ENCODE results near the gene COL6A1.

Gene COL6A1

DNA sequence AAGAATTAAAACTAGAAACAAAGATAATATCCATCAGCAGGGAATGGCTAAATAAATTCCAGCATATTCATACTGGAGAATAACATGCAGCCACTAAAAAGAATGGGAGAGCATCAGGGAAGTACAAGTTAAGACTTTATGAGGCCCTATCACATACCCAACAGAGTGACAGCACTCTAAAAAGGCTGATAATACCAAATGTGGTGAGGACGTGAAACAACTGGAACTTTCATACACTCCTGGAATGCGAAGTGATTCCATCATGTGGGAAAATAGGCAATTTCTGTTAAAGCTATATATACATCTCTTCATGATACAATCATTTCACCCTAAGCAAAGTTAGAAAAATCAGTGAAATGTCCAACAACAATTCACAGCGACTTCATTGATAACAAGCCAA lies 42.6 kb downstream of the COL6A1 start:
- no peak overlapping the region for H3K4me3 ChIP-seq (ENCODE audit: low read depth, low read length)
- TF ChIP-seq, protein P1, sequence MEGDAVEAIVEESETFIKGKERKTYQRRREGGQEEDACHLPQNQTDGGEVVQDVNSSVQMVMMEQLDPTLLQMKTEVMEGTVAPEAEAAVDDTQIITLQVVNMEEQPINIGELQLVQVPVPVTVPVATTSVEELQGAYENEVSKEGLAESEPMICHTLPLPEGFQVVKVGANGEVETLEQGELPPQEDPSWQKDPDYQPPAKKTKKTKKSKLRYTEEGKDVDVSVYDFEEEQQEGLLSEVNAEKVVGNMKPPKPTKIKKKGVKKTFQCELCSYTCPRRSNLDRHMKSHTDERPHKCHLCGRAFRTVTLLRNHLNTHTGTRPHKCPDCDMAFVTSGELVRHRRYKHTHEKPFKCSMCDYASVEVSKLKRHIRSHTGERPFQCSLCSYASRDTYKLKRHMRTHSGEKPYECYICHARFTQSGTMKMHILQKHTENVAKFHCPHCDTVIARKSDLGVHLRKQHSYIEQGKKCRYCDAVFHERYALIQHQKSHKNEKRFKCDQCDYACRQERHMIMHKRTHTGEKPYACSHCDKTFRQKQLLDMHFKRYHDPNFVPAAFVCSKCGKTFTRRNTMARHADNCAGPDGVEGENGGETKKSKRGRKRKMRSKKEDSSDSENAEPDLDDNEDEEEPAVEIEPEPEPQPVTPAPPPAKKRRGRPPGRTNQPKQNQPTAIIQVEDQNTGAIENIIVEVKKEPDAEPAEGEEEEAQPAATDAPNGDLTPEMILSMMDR (IDR thresholded peaks at IDR 0.05; ENCODE audit: control insufficient read depth, extremely low read depth, insufficient read depth) = no peak
- no peak for DNase-seq (ENCODE audit: low read depth)

DNA sequence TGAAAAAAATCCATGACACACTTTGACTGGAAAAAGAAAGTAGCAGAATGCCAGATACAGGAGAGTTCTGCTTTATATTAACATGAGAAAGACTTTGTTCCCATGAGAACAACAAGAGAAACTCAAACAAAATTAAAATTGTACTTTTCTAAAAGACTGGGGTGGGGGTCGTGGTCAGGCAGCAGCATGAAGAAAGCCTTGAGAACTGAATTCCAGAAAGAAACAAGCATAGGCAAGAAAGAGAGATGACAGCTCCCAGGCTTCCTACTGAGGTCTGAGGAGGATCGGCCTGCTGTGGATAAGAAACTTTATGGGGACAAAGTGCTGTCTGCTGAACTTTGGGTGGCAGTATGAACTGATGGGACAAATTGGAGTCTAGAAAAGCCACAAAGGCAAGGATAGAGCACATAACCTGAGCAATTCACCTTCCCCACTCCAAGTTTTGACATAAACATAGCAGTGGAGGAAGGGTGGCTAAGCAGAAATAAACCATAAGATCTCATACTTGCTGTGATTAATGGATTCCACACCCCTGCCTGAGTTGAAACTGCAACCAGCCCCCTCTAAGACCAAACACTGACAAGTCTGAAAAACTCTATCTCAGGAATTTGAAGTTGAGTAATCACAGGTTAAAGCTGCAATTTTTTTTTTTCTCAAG lies 43.7 kb downstream of the COL6A1 start:
- DNase-seq (ENCODE audit: low read depth) = no peak

GRCh38 chr21:46027851-46028493 lies 46.4 kb downstream of the COL6A1 start:
- peak; percentile 30 for DNase-seq (ENCODE audit: low read depth)
- TF ChIP-seq, protein P1 (IDR thresholded peaks at IDR 0.05; ENCODE audit: control insufficient read depth, extremely low read depth, insufficient read depth) = no peak
- no peak overlapping the region for H3K4me3 ChIP-seq (ENCODE audit: low read depth, low read length)

More for the DNA sequence above, 43.7 kb downstream of the COL6A1 start:
- H3K4me3 ChIP-seq (ENCODE audit: low read depth, low read length) = no peak overlapping the region
- TF ChIP-seq, protein P1 (IDR thresholded peaks at IDR 0.05; ENCODE audit: control insufficient read depth, extremely low read depth, insufficient read depth) = no peak

DNA sequence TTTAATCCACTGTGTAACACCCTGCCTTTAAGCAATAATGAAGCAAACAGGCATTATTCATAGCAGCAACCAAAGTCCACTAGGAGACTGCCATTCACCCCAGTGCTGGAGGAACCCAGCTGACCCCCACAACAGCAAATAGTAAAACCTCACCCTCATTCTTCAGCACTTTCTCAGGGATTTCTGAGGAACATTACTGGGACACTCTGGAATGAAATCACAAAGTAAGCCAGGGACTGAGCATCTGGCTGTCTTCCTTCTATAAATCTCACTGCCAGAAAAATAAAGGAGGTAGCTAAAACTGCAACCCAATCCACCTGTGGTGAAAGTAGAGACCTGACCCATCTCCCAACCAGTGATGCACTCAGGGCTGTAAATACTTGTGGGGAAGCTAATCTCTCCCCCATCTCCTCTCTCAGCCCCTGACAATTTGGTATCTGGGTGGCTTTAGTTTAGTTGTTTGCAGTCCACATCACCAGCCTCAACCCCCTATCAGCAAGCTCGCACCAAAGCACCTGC lies 47.1 kb downstream of the COL6A1 start:
- TF ChIP-seq, protein P1 (IDR thresholded peaks at IDR 0.05; ENCODE audit: control insufficient read depth, extremely low read depth, insufficient read depth) = no peak
- DNase-seq (ENCODE audit: low read depth) = no peak
- no peak overlapping the region for H3K4me3 ChIP-seq (ENCODE audit: low read depth, low read length)

- TF ChIP-seq, protein P1 (IDR thresholded peaks at IDR 0.05; ENCODE audit: control insufficient read depth, extremely low read depth, insufficient read depth) = no peak
- H3K4me3 ChIP-seq (ENCODE audit: low read depth, low read length) = no peak overlapping the region
- DNase-seq (ENCODE audit: low read depth) = no peak
Observed at GRCh38 chr21:46029186-46029924, 47.8 kb downstream of the COL6A1 start.

DNA sequence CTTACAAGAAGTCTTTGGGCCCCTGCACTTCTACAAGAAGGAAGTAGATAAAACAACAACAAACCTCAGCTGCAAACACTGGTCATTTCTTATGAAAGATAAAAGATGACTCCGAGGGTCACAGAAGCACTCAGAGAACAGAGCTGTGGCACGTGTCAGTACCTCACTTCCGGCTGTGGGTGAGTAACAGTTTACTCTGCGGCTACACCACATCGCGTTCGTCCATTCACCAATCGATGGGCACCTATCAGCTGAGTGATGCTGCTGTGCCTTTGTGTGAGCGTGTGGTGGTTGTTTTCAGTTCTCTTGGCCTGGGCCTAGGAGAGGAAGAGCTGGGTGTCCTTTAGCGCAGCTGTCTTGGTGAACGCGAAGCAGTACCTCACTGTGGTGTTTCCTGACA lies 49.9 kb downstream of the COL6A1 start:
- H3K4me3 ChIP-seq (ENCODE audit: low read depth, low read length) = no peak overlapping the region
- TF ChIP-seq, protein P1 (IDR thresholded peaks at IDR 0.05; ENCODE audit: control insufficient read depth, extremely low read depth, insufficient read depth) = no peak
- DNase-seq (ENCODE audit: low read depth) = no peak
